Central memory CD8-positive, alpha-beta T cell (primary cell): Measurements from ENCODE around the gene GAB3.
"Not testable (repeated sequence)": the region's sequence is repeated elsewhere in the genome, so short reads cannot be mapped to it uniquely, and the experiment has no call there.

Experiments
- ATAC-seq: fragments of 150-1000 bp; cut with Tn5 transposase; replicated peaks from 2 replicates; pipeline ENCODE4 v1.10.0; 2022; ENCODE audit warnings: mild to moderate bottlenecking, moderate FRiP score, moderate number of reproducible peaks; ENCODE audit not compliant: poor library complexity, severe bottlenecking; ENCODE audit errors: extremely low read depth
- DNase-seq, 2 donors: peaks; one replicate each; pipeline ENCODE4 v3.0.0; 2021; ENCODE audit warnings: low spot score in 2 of 2
- H3K27ac Mint-ChIP-seq: one replicate; pipeline ENCODE4 v1.8.0; 2022; ENCODE audit warnings: low read depth, mild to moderate bottlenecking, moderate library complexity, mixed read lengths
- H3K27me3 Mint-ChIP-seq: one replicate; pipeline ENCODE4 v1.8.0; 2022; ENCODE audit warnings: mixed read lengths
- H3K36me3 Mint-ChIP-seq: one replicate; pipeline ENCODE4 v1.8.0; 2022; ENCODE audit warnings: mild to moderate bottlenecking, moderate library complexity, mixed read lengths; ENCODE audit not compliant: insufficient read depth
- H3K4me1 Mint-ChIP-seq: one replicate; pipeline ENCODE4 v1.8.0; 2022; ENCODE audit warnings: mixed read lengths
- H3K4me3 Mint-ChIP-seq: one replicate; pipeline ENCODE4 v1.8.0; 2022; ENCODE audit warnings: mild to moderate bottlenecking, moderate library complexity, mixed read lengths
- H3K9me3 Mint-ChIP-seq: one replicate; pipeline ENCODE4 v1.8.0; 2022; ENCODE audit warnings: mixed read lengths

GAB3 gene

GRCh38 chrX:154643708-154644107 is 107.2 kb downstream of the GAB3 start:
- H3K27me3 Mint-ChIP-seq, H3K4me3 Mint-ChIP-seq, H3K27ac Mint-ChIP-seq, H3K36me3 Mint-ChIP-seq, ATAC-seq, H3K4me1 Mint-ChIP-seq, DNase-seq, H3K9me3 Mint-ChIP-seq: not testable (repeated sequence)

- ATAC-seq, H3K4me3 Mint-ChIP-seq, H3K4me1 Mint-ChIP-seq, DNase-seq, H3K27ac Mint-ChIP-seq, H3K27me3 Mint-ChIP-seq, H3K36me3 Mint-ChIP-seq, H3K9me3 Mint-ChIP-seq: not testable (repeated sequence)
Measured at GRCh38 chrX:154641740-154642139, 109.1 kb downstream of the GAB3 start.

- H3K4me3 Mint-ChIP-seq, H3K27me3 Mint-ChIP-seq, H3K36me3 Mint-ChIP-seq, H3K9me3 Mint-ChIP-seq, H3K4me1 Mint-ChIP-seq, DNase-seq, ATAC-seq, H3K27ac Mint-ChIP-seq: not testable (repeated sequence)
Measured at GRCh38 chrX:154633661-154634060, 117.2 kb downstream of the GAB3 start.

- not testable (repeated sequence) for H3K36me3 Mint-ChIP-seq, H3K4me1 Mint-ChIP-seq, H3K4me3 Mint-ChIP-seq, ATAC-seq, H3K27ac Mint-ChIP-seq, DNase-seq, H3K27me3 Mint-ChIP-seq, H3K9me3 Mint-ChIP-seq
Measured at GRCh38 chrX:154630949-154631348, 119.9 kb downstream of the GAB3 start.

- H3K27me3 Mint-ChIP-seq, DNase-seq, H3K27ac Mint-ChIP-seq, H3K4me1 Mint-ChIP-seq, H3K4me3 Mint-ChIP-seq, ATAC-seq, H3K36me3 Mint-ChIP-seq, H3K9me3 Mint-ChIP-seq: not testable (repeated sequence)
Measured at GRCh38 chrX:154628960-154629359, 121.9 kb downstream of the GAB3 start.
